ENCODE measurements around the gene ABHD5.

ABHD5 gene

DNA sequence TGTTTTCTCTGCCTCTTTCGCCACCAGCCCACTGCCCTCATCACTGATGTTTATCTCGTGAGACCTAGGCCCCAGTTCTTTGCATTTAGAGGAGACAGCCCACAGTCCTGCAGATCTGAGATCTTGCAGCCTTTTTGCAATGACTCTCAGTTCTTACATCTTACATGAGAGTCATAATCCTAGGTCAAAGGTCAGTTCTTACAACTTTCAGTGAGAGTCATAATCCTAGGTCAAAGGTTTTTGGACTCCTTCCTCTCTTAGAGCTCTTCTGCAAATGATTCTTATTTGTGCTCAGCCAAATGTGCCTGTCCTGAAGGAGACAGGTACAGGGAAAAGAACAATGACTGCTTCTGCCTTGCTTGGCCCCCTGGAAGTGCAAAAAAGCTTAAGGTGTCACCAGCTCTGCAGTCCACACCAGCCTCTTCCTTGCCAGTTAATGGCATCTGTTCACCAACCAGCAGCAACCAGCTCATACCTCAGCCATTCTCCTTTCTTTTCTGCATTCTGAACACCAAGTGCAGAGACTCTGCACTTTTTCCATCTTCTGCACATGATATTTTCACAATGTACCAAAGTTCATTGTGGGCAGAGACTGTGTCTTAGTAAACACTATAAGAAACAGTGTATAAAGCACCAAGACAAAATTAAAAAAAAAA is 67.1 kb downstream of the ABHD5 start:
- no peak for DNase-seq (ENCODE audit: low spot score)

DNA sequence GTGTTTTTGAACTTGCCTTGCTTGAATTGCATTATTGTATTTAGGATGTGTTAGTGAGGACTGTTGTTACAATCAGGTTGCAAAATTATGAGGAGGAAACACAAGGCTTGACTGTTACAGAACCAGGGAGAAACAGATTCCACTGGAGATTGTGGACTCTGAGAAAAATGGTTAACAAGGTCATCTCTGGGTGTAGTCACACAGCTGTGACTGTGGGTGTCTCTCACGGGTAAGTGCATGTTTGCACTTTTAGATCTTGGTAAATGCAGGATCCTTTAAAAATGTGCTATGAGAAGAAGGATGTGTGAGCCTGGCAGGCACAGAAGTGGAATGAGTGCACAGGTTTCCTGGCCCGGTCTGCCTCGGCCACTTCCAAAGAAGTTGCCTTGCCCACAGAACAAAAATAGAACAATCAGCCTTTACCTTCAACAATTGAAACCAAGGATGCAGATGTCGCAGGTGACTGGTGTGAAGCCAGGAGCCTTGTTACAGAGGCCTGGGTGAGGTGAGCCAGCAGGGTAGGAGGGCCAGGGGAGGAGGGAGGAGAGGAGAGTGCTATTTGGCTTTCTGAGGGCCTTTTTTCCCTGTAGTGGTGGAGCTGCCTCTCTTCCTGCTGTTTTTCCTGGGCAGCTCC is 68.0 kb downstream of the ABHD5 start:
- no peak for DNase-seq (ENCODE audit: low spot score)

DNA sequence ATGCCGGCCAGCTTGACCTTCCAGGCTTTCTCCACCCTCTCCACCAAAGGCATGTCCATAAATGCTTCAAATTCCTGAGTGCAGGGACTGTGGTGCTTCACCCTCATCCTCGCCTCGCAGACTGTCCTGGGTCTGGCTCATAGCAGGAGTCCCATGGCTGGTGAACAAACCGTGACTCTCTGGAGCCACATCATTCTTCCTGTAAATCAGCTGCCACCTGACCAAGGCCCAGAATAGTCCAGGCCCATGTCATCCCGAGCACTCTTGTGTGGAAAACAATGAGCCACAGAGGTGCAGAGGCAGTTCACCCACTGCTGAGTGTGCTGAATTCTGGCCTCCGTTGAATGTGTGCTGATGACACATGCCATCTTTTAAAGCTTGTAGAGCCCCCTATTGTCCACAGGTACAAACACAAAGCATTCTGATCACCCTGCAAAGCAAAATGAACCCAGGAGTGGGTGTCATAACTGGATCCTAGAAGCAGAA is 68.6 kb downstream of the ABHD5 start:
- peak; percentile 88 for DNase-seq (ENCODE audit: low spot score)

DNA sequence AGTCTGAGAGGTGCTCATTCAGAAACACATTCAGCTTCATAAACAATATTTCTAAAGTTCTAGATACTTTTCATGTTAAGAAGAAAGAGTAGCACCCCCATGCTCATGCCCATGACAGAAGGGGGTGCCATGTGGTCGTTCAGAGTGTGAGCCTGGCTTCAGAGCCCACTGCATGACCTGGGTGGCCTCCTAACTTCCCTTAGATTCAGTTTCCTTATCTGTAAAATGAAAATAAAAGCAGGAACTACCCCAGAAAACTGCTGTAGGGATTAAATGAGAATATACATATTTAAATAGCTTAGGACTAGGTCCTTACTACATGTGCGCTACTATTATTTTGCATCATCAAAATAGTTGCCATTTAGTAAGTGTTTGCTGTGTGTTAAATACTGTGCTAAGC is 69.2 kb downstream of the ABHD5 start:
- no peak for DNase-seq (ENCODE audit: low spot score)

GRCh38 chr3:43760938-43761337 is 70.2 kb downstream of the ABHD5 start:
- no peak for DNase-seq (ENCODE audit: low spot score)

- no peak for DNase-seq (ENCODE audit: low spot score)
Measured at GRCh38 chr3:43762451-43762850, 71.7 kb downstream of the ABHD5 start.

GRCh38 chr3:43764056-43764455 is 73.3 kb downstream of the ABHD5 start:
- no peak for DNase-seq (ENCODE audit: low spot score)

DNA sequence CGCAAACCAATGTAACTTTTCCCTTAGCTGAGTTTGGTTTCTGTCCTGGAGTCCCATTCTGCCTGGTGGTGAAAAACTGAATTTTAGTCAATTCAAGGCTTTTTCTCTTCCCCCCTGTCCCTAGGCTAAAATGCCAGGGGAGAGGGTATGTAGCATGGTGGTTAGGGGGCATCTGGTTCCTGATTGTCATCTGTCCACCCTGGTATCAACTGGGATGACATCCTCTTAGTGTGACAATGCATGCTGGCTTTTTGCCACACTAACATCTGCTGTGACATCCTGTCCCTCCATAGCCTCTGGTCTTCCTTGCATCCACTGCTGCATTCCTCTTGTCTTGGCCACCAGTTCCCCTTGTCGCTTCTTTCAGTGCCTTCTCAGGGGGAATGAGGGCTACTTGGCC is 73.7 kb downstream of the ABHD5 start:
- DNase-seq (ENCODE audit: low spot score): no peak

- DNase-seq (ENCODE audit: low spot score): peak; percentile 42
Measured at GRCh38 chr3:43765521-43765971, 74.8 kb downstream of the ABHD5 start.

DNA sequence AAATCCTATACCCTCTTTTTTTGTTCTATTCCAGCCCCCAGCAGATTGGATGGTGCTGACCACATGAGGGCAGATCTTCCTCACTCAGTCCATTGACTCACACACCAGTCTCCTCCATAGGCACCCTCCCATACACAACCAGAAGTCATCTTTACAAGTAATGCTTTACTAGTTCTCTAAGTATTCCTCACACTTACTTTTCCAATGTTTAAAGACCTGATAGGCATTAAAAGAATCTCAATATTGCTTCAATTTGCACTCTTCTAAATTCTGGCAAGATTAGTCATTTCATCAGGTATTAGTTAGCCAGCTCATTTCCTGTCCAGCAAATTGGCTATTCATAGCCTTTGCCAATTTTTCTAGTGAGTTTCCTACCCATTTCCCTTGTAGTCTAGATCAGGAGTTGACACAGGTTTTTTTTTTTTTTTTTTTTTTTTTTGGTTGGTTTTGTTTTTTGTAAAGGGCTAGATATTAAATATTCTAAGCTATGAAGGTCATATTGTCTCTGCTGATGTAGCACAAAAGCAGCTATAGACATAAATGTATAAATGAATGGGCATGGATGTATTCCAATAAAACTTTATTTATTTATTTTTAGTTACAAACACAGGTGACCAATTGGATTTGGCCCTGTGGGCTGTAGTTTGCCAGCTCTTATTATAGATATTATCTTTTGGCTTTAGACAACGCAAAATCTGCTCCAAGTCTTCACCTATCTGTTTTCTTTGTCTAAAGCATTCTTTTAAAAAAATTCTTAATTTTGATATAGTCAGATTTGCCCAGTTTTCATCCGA is 76.1 kb downstream of the ABHD5 start:
- DNase-seq (ENCODE audit: low spot score): peak; percentile 68

- DNase-seq (ENCODE audit: low spot score): no peak
Measured at GRCh38 chr3:43768381-43768973, 77.7 kb downstream of the ABHD5 start.

DNA sequence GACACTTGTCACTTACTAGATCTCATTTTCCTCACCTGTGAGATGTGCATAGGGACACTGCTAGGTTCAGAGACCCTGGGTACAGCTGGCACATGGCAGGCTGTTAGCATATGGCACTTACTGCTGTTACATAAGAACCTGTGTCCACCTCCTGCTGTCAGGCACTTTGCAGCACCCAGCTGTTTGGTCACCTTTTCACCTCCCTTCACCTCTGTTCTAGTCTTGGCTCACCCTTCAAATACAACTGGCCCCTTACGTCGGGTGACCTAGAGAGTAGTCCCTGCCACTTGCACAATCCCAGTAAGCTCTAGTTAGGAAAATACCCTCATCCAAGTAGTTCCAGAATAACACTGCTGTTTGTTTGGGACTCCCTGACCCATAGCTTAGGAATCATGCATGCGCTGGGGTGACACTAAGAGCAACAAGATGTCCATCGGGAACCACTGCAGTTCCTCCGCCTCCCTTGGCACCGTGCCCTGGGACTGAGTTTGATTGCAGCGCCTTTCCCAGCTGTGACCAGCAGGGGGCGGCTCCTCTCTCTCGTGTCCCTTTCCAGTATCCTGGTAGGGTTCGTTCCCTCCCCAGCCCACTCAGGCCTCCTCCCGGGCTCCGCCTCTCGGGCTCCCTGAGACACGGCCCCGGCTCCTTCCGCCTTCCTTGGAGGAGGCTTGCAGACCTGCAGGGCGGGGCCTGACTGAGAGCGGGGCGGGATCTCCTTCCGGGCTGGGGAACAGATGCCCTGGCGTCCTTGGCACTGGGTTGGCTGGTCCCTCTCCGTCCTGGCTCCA is 78.6 kb downstream of the ABHD5 start:
- peak; percentile 97 for DNase-seq (ENCODE audit: low spot score)

DNA sequence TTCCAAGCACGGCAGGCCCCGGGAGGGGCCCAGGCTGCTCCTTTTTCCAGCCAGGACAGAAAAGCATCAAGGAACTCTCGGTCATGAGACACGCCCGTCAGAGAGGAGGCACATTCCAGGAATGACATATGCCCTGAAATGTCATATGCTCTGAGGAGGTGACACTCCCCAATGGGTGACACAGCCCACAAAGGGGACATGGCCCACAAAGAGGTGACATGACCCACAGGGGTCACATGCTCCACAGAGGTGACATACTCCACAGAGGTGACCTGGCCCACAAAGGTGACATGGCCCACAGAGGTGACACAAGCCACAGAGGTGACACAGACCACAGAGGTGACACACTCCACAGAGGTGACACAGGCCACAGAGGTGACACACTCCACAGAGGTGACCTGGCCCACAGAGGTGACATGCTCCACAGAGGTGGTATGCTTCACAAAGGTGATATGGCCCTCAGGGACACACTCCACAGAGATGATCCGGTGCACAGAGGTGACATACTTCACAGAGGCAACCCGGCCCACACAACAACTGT is 79.2 kb downstream of the ABHD5 start:
- DNase-seq (ENCODE audit: low spot score): no peak

DNA sequence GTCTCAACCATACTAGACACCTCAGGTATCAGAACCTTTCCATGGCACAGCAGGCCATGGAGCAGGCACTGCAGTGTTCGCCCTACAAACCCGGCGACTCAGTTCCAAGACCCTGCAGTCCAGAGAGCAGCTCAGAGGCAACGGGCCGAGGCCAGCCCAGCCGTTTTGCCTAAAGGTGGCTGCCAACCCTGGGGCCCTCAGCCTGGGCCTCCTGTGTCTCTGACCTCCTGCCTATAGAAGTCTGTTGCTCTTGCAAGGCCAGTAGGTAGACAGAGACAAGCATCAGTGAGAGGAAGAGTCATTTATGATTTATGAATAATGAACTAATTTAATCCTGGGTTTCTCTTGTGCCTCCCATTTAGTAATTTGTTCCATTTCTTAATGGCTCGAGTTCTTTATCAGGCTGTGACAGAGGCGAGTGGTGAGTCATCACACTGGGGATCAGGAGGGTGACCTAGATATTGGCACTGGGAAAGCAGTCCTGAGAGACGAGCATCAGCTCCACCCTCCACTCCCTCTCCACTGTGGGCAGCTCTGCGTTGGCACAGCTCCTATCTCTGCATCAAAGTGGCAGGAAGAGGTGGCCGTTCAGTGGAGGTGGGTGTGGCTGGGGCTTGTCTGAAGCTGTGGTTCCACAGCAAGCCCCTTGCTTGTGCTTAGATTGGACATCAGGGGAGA is 79.8 kb downstream of the ABHD5 start:
- peak; percentile 77 for DNase-seq (ENCODE audit: low spot score)

GRCh38 chr3:43771610-43772009 is 80.9 kb downstream of the ABHD5 start:
- DNase-seq (ENCODE audit: low spot score): no peak

DNA sequence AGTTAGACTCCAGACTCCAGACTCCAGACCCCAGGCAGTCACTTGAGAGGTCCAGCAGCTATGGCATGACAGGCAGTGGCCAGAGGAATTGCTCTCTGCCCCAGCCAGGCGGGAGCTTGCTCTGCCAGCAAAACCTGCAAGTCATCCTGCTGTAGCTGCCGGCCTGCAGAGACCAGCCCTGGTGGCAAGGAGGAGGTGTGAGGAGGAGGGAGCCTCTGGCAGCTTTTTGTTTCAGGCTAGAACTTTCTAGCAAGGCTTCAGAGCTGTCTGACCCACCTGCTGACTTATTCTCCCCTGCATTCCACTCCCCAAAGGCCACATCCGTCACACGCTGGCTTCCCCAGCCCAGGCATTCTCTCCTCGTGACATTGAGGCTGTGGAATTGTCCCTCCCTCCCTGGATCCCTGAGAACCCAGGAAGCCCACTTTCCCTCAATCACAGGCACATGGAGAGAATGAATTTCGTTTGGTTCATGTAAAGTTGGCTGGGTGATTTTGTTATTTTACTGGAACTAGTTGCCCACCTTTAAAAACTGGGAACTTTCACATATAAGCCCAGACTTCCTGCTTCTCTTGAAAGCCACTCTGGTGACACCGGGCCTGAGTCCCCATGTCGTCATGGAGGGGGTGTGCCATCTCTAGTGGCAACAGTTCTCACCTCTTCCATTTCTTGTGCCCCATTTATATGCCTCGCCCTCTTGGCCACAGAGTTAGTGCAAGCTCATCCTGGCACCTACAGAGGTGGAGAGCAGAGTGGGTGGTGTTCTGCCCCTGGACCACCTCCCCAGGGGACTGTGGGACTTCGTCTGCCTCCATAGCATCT is 82.7 kb downstream of the ABHD5 start:
- DNase-seq (ENCODE audit: low spot score): no peak

GRCh38 chr3:43774799-43775198 is 84.1 kb downstream of the ABHD5 start:
- DNase-seq (ENCODE audit: low spot score): no peak

DNA sequence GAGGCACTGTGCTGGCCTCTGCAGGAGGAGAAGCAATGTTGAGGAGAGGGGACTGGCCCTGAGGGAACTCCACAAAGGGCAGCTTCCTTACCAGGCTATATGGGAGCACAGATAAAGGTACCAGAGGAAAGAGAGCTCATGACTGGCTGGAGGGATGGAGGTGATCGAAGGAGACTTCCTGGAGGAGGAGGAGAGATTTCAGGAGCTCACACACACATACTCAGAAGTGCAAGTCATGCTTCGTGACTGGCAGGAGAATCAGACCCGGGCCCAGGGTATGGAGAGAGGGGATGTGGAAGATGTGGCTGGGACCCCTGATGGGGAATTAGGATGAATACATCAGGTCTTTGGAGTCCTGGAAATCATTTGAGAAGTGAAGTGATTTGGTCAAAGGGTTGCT is 85.4 kb downstream of the ABHD5 start:
- DNase-seq (ENCODE audit: low spot score): no peak

DNA sequence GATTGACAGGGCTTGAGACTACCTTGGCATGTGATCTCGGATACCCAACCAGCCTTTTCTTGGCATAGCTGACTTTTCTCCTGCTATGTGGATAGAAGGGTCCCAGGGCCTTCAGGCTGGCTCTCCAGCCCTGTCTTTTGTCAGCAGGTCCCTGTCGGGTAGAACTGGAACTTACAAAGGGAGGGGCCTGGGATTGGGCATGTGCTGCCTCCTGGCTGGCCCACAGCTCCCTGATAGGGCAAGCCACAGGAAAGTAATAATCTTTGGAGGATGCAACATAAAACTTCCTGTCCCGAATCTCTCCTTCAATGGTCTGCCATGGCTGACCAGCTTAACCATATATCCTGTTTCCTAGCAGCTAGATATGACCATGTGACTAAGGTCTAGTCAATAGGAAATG is 89.1 kb downstream of the ABHD5 start:
- DNase-seq (ENCODE audit: low spot score): no peak

DNA sequence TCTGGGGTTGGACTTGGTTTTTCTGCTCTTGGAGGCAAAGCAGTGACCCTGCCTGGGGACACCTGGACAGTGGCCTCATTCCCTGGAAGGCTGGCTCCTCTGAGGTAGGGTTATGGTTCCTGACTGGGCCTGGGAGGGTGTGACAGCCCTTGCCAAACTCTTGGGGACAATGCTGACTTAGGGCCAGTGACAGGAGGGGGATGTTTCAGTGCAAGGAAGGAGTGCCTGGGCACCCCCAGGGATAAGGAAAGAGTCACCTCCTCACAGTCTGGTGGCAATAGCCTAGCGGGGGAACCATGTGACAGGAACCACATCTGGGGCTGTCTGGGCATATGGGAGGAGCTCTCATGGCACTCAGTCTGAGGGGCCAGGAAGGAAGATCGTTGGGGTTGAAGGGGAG is 91.8 kb downstream of the ABHD5 start:
- no peak for DNase-seq (ENCODE audit: low spot score)
